HepG2 (cell line): ENCODE results near the gene IRF3.

ENCODE experiments used
- ATF7-NPFF ChIP-seq: sonication (generic); formaldehyde crosslinking; IDR thresholded peaks from 2 replicates; pipeline ENCODE4 v1.8.1; 2023; ENCODE audit warnings: mild to moderate bottlenecking, low read depth, missing genetic modification reagents, moderate library complexity
- CEBPB ChIP-seq: IDR thresholded peaks from 2 replicates; pipeline ENCODE4 v1.6.1; 2011; ENCODE audit warnings: low read depth, low read length, improper control_type of control experiment, borderline replicate concordance
- POLR2A ChIP-seq, 2 experiments: IDR thresholded peaks; 2 replicates each; pipeline ENCODE4 v1.6.1; 2011; ENCODE audit warnings: low read depth in 2 of 2, low read length in 2 of 2, mild to moderate bottlenecking in 1 of 2, moderate library complexity in 1 of 2; ENCODE audit not compliant: insufficient read depth in 1 of 2
- ZBTB38 ChIP-seq: sonication (generic); formaldehyde crosslinking; IDR thresholded peaks from 2 replicates; pipeline ENCODE4 v1.5.1; 2020; ENCODE audit warnings: mild to moderate bottlenecking, missing genetic modification reagents
- ZNF282 ChIP-seq: fragments of 450-650 bp; IDR thresholded peaks from 2 replicates; pipeline ENCODE4 v1.6.1; 2018; ENCODE audit not compliant: partially characterized antibody
- ZNF772 ChIP-seq: sonication (generic); formaldehyde crosslinking; IDR thresholded peaks from 2 replicates; pipeline ENCODE4 v1.5.0; 2020; ENCODE audit warnings: mild to moderate bottlenecking, missing genetic modification reagents
- TF ChIP-seq, protein P1 (sequence below): sonication (generic); formaldehyde crosslinking; IDR thresholded peaks from 2 replicates; pipeline ENCODE4 v1.5.1; 2020; ENCODE audit warnings: mild to moderate bottlenecking, missing genetic modification reagents, moderate library complexity
- TF ChIP-seq, protein P2 (sequence below): sonication (generic); formaldehyde crosslinking; IDR thresholded peaks from 2 replicates; pipeline ENCODE4 v1.4.0; 2020; ENCODE audit warnings: missing genetic modification reagents, mild to moderate bottlenecking, borderline replicate concordance

DNA sequence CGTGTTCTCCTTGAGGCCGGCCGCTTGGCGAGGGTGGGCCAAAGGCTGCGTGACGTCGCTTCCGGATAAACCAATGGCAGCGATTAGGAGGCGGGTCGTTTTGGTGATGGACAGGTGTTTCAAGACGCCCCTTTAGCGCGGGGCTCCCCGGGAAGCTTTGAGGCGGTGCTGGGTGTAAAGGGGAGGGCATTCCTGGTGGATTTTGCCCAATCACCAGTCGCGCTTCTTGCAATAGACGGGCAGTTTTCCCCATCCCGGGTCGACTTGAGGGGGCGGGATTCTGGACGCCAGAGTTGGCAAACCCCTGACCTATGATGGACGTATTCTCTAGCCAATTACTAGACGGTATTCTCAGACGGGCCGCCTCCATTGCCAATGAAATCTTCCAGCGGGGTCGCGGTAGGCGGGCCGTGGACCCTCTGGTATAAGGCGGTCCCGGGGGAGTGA, 11.2 kb upstream of the IRF3 start:
- TF ChIP-seq ATF7-NPFF (CRISPR knock-in tag) (no peak), POLR2A (IDR thresholded peaks at IDR 0.05; ENCODE audit: insufficient read depth in 1 of 2, low read depth in 2 of 2, low read length in 2 of 2) (no peak), CEBPB (peak; percentile 70; the same call in 1 of the 2 replicates), ZNF282 (no peak), ZBTB38 (CRISPR knock-in tag) (no peak), ZNF772 (CRISPR knock-in tag) (no peak)
- TF ChIP-seq, protein P1, sequence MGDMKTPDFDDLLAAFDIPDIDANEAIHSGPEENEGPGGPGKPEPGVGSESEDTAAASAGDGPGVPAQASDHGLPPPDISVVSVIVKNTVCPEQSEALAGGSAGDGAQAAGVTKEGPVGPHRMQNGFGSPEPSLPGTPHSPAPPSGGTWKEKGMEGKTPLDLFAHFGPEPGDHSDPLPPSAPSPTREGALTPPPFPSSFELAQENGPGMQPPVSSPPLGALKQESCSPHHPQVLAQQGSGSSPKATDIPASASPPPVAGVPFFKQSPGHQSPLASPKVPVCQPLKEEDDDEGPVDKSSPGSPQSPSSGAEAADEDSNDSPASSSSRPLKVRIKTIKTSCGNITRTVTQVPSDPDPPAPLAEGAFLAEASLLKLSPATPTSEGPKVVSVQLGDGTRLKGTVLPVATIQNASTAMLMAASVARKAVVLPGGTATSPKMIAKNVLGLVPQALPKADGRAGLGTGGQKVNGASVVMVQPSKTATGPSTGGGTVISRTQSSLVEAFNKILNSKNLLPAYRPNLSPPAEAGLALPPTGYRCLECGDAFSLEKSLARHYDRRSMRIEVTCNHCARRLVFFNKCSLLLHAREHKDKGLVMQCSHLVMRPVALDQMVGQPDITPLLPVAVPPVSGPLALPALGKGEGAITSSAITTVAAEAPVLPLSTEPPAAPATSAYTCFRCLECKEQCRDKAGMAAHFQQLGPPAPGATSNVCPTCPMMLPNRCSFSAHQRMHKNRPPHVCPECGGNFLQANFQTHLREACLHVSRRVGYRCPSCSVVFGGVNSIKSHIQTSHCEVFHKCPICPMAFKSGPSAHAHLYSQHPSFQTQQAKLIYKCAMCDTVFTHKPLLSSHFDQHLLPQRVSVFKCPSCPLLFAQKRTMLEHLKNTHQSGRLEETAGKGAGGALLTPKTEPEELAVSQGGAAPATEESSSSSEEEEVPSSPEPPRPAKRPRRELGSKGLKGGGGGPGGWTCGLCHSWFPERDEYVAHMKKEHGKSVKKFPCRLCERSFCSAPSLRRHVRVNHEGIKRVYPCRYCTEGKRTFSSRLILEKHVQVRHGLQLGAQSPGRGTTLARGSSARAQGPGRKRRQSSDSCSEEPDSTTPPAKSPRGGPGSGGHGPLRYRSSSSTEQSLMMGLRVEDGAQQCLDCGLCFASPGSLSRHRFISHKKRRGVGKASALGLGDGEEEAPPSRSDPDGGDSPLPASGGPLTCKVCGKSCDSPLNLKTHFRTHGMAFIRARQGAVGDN = no peak
- TF ChIP-seq, protein P2, sequence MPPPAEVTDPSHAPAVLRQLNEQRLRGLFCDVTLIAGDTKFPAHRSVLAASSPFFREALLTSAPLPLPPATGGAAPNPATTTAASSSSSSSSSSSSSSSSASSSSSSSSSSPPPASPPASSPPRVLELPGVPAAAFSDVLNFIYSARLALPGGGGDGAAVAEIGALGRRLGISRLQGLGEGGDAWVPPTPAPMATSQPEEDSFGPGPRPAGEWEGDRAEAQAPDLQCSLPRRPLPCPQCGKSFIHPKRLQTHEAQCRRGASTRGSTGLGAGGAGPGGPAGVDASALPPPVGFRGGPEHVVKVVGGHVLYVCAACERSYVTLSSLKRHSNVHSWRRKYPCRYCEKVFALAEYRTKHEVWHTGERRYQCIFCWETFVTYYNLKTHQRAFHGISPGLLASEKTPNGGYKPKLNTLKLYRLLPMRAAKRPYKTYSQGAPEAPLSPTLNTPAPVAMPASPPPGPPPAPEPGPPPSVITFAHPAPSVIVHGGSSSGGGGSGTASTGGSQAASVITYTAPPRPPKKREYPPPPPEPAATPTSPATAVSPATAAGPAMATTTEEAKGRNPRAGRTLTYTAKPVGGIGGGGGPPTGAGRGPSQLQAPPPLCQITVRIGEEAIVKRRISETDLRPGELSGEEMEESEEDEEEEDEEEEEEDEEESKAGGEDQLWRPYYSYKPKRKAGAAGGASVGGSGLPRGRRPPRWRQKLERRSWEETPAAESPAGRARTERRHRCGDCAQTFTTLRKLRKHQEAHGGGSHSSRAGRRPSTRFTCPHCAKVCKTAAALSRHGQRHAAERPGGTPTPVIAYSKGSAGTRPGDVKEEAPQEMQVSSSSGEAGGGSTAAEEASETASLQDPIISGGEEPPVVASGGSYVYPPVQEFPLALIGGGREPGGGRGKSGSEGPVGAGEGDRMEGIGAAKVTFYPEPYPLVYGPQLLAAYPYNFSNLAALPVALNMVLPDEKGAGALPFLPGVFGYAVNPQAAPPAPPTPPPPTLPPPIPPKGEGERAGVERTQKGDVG = no peak
